Measurements from ENCODE around the gene ARMC10.
"Not testable (repeated sequence)": the region's sequence is repeated elsewhere in the genome, so short reads cannot be mapped to it uniquely, and the experiment has no call there.

The ARMC10 gene

DNA sequence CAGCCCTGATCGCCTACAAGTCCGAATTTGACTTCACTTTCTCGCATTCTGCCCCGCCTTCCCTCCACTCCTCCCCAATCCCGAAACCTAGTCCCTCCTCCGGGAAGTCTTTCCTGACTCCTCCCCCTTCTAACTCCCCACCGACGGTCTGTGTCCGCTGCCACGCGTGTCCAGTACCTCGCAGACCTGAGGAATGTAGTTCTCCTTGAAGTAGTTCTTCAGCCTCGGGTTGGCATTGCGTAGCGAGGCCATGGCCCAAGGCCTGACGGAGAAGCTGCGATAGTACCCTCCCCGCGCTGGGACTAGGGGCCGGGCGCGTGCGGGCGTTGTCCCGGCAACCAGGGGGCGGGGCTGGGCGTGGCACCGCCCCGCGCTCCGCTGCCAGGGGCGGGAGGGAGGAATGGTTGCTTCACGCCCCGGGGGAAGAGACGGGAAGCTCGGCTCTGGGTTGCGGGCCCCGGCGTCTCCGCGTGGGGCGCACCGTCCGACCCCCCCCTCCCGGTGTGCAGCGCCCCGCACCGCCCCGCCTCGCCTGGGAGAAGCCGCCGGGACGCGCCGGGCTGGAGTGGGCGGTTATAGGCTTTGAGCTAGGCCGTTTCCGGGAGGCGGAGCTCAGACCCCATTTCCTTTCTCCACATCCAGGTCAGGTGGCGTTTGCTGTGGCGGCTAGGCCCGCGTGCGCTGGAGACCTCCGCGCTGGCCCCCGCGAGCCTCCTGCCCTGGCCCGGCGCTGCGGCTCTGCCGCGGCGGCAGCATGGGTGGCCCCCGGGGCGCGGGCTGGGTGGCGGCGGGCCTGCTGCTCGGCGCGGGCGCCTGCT, at the start of gene ARMC10, which contains the start of gene FBXL13:
Gene ARMC10, plus strand, starts transcription at position 622 of the 818 bp plus-strand sequence. Its CDS starts 133 bp downstream, at position 755.
Gene FBXL13, minus strand, starts transcription at position 278 of the 818 bp plus-strand sequence.
- DNase-seq (ENCODE audit: low spot score): peak; percentile 93

DNA sequence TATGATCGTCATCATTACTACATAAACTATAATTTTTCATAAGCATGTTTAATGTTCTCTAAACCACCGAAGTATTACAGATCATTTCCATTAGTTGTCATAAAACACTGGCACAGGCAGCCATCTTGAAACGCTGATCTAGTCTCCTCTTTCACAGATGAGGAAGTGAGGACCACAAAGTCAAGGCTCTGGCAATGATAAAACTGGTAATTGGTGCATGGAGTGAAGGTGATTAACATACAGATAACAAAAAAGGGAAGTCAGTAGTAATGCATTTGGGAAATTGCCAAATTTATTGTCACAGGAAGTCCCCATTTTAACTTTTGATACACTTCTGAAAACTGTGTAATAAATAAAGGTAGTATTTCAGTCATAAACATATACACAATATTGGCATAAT, 49.6 kb upstream of the ARMC10 start:
- DNase-seq (ENCODE audit: low spot score): no peak

DNA sequence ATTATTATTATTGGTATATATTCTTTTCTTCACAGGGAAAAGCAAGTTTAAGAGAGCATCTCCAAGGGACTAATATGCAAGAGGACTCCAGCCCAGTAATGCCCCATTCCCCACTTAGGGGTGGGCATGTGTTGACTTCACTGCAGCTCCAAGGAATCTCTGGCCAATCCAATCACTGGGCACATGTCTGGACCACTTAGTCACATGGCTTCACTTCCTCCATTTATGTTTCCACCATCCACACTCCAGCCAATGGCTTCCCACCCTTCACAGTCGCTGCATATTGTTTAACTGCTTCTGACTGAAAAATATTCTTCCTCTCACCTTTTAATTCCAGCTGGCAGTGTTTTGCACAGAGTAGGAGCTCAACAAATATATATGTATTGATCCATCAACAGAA, 43.9 kb upstream of the ARMC10 start:
- DNase-seq (ENCODE audit: low spot score): no peak

- DNase-seq (ENCODE audit: low spot score): no peak
Measured at GRCh38 chr7:103031781-103032180, 43.2 kb upstream of the ARMC10 start.

GRCh38 chr7:103034318-103034717, 40.6 kb upstream of the ARMC10 start:
- DNase-seq (ENCODE audit: low spot score): not testable (repeated sequence)

GRCh38 chr7:103037476-103037822, 37.5 kb upstream of the ARMC10 start:
- DNase-seq (ENCODE audit: low spot score): no peak

DNA sequence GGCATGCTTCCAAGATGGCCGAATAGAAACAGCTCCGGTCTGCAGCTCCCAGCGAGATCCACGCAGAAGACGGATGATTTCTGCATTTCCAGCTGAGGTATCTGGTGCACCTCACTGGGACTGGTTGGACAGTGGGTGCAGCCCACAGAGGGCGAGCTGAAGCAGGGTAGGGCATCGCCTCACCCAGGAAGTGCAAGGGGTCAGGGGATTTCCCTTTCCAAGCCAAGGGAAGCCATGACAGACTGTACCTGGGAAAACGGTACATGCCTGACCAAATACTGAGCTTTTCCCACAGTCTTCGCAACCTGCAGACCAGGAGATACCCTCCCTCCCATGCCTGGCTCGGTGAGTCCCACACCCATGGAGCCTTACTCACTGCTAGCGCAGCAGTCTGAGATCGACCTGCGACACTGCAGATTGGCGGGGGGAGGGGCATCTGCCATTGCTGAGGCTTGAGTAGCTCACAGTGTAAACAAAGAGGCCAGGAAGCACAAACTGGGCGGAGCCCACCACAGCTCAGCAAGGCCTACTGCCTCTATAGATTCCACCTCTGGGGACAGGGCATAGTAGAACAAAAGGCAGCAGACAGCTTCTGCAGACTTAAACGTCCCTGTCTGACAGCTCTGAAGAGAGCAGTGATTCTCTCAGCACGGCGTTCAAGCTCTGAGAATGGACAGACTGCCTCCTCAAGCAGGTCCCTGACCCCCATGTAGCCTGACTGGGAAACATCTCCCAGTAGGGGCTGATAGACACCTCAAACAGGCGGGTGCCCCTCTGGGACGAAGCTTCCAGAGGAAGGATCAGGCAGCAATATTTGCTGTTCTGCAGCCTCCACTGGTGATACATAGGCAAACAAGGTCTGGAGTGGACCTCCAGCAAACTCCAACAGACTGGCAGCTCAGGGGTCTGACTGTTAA, 36.9 kb upstream of the ARMC10 start:
- not testable (repeated sequence) for DNase-seq (ENCODE audit: low spot score)

DNA sequence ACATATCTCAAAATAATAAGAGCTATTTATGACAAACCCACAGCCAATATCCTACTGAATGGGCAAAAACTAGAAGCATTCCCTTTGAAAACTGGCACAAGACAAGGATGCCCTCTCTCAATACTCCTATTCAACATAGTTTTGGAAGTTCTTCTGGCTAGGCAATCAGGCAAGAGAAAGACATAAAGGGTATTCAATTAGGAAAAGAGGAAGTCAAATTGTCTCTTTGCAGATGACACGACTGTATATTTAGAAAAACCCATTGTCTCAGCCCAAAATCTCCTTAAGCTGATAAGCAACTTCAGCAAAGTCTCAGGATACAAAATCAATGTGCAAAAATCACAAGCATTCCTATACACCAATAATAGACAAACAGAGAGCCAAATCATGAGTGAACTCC, 33.1 kb upstream of the ARMC10 start:
- DNase-seq (ENCODE audit: low spot score): not testable (repeated sequence)

DNA sequence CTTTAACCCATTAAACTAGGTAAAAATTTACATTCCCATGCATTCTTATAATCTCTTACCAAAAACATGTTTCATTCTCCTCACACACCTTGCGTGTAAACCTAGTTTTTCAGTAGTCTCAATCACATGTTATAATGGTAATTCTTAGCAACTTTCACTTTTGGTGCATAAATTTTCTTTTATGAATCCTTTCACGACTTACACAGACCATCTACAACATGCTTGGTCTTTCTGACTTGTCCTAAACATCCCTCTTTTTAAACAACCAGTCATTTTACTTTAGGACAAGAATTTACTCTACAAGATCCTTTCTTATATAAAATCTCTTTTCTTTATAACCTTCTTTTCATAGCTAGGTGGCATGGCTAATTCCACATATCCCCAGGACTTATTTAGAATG, 26.1 kb upstream of the ARMC10 start:
- no peak for DNase-seq (ENCODE audit: low spot score)

GRCh38 chr7:103051519-103051918, 23.4 kb upstream of the ARMC10 start:
- no peak for DNase-seq (ENCODE audit: low spot score)

DNA sequence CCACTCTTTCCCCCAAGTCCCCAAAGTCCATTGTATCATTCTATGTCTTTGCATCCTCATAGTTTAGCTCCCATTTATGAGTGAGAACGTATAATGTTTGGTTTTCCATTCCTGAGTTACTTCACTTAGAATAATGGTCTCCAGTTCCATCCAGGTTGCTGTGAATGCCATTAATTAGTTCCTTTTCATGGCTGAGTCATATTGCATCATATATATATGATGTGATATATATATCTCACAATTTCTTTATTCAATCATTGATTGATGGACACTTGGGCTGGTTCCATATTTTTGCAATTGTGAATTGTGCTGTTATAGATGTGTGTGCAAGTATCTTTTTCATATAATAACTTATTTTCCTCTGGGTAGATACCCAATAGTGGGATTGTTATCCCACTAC, 18.9 kb upstream of the ARMC10 start:
- not testable (repeated sequence) for DNase-seq (ENCODE audit: low spot score)

DNA sequence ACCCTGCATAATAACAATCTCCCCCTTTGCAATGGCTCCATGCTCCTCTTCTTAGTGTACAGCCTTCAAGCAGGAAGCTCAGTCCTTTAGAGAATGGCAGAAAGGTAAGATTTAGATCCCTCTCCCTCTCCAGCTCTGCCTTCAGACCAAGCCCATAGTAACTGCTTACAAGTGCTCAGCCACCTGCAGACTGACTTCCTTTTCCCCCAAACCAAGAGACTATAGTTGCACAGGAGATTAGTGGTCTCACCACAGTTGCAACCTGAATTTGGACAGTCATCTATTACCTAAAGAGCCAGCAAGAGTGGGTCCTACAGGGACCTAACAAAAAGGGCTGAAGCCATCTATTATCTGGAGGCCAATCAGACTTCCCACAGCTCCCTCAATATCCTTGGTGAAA, 16.8 kb upstream of the ARMC10 start:
- DNase-seq (ENCODE audit: low spot score): no peak

DNA sequence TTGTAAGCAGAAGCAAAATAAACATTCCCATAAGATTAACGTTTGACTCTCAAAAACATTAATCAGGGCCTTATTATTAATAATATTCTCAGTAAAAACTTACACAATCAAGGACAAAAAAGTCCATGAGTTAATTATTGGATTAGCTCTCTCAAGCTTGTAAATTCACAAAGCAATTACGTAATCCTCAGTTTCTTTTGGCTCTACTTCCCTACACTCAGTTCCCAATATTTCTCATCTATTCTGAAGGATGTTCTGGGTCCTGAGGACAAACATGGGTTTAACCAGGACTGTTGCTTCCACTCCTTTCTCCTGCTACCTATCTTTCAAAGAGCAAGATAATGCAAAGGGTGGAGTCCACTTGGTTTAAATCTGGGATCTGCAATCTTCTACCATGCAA, 15.5 kb upstream of the ARMC10 start:
- DNase-seq (ENCODE audit: low spot score): no peak

DNA sequence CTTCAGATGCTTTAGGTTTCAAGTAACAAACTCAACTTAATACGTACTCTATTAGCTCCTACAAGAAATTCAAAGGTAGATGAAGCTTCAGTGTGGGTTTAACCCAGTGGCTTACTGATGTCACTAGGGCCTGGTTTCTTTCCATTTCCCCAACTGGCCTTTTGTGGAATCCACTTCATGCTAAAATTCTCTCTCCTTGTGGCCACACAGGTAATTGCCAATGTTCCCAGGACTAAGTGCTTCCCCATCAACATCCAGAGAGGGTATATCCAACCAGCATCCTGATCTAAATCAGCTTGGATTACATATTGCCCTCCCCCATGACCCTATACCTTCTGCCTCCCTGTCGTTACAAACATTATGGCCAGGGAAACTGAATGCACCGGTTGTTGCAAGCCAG, 11.0 kb upstream of the ARMC10 start:
- no peak for DNase-seq (ENCODE audit: low spot score)

- no peak for DNase-seq (ENCODE audit: low spot score)
Measured at GRCh38 chr7:103065667-103066066, 9.3 kb upstream of the ARMC10 start.

- no peak for DNase-seq (ENCODE audit: low spot score)
Measured at GRCh38 chr7:103068414-103069403, 6.2 kb upstream of the ARMC10 start.

GRCh38 chr7:103071000-103071399, 3.9 kb upstream of the ARMC10 start:
- no peak for DNase-seq (ENCODE audit: low spot score)

DNA sequence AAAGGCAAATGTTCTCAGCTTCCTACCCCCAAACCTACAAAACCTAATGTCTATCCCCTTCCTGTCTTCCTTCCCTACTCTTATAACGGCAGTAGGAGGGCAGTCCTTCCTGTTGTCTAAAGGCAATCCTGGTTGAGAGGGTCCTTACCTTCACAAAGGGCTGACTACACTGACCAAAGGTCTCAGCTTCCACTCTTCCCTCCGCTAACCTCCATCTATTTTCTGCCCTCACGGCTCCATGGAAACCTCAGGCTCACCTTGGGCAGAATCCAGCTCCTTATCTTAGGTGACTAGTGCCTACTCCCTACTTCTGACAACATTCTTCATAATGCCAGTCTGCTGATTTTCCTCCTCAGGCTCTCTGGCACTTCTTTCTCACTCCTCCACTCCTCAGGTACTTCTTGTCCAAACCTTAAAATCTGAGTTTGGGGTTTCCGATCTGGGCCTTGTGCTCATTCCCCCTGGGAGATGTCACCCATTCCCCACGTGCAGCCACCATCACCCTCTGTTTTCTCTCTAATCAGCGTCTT, 886 bp upstream of the ARMC10 start:
- no peak for DNase-seq (ENCODE audit: low spot score)

GRCh38 chr7:103075337-103075918, 488 bp downstream of the ARMC10 start:
- peak; percentile 61 for DNase-seq (ENCODE audit: low spot score)

GRCh38 chr7:103076764-103077163, 1.8 kb downstream of the ARMC10 start:
- DNase-seq (ENCODE audit: low spot score): no peak

DNA sequence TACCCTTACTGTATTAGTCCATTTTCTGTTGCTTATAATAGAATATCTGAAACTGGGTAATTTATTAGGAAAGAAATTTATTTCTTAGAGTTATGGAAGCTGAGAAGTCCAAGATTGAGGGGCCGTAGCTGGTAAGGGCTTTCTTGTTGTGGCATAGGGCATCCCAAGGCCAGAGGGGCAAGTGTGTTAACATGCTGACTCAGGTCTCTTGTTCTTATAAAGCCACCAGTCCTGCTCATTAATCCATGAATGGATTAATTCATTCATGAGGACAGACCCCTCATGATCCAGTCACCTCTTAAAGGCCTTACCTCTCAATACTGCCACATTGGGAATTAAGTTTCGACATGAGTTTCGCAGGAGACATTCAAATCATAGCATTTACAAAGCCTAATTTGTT, 2.4 kb downstream of the ARMC10 start:
- no peak for DNase-seq (ENCODE audit: low spot score)
